Measurements from ENCODE around the gene MBD3L3.

MBD3L3 gene

DNA sequence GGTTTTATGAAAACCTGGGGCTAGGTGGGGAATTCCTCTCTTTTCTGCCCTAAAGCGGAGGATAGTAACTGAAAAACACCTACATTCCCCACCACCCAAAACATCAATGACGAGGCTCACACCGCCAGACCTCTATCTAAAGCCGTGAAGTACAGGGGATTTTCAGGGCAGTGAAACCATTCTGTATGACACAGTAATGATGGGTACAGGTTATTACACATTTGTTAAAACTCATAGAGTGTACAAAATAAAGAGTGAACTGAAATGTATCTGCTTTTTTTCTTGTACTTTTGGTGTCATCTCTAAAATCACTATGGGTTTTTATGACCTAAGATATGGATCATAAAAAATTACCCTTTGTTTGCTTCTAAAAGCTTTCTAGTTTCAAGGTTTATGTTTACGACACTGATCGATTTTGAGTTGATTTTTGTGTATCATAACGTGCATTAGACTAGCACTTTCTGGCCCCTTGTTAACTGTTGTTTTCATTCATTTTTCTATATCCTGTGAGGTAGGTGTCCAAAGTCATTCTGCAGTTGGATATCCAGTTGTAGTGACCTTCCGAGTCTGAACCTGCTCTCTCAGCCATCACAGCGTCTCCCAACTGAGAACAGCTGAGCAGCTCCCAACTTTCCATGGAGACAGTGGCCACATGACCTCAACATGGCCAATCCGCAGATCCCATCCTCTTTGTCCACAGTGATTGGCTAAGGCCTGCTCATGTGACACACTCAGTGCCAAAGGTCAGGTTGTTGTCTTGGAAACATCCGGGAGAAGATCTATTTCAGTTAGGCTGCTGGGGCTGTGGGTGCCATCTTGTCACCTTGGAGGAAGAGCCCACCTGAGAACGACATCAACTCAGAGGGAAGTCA is 47.5 kb downstream of the MBD3L3 start:
- TF ChIP-seq GATA2 (IDR thresholded peaks at IDR 0.05; ENCODE audit: low read depth, low read length) (no peak), GATA3 (IDR thresholded peaks at IDR 0.05; ENCODE audit: low read depth, low read length) (no peak)

DNA sequence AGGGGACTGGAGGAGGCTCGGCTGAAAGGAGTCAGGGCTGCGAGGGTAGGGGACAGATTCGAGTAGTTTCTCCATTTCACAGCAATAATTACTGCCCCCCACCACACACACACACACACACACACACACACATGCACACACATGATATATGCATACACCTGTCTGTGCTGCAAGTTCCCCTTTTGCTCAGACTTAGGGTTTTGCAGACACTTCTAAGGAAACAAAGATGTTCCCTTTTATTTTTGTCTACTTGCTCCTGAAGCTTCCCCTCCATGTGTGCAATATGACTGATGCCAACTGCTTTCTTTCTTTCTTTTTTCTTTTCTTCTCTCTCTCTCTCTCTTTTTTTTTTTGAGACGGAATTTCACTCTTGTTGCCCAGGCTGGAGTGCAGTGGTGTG is 50.6 kb downstream of the MBD3L3 start:
- TF ChIP-seq GATA2 (IDR thresholded peaks at IDR 0.05; ENCODE audit: low read depth, low read length) (no peak), GATA3 (IDR thresholded peaks at IDR 0.05; ENCODE audit: low read depth, low read length) (no peak)

Measured in SH-SY5Y (cell line).